Measurements from ENCODE around the gene SHB.

DNA sequence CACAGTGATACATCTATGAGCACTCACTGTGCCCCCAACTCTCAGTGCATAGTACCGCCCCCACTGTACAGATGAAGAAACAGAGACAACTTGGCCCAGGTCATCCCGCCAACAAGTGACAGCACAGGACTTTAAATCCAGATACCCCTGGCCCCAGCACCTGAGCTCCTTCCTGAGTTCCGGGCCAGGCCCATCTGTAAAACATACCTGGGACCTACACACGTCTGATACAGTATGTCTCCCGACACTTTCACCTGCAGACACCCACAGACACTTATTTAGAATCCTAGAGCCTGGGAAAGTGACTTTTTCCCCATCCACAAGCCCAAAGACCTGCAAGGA is 104.3 kb downstream of the SHB start:
- TF ChIP-seq, protein P1, sequence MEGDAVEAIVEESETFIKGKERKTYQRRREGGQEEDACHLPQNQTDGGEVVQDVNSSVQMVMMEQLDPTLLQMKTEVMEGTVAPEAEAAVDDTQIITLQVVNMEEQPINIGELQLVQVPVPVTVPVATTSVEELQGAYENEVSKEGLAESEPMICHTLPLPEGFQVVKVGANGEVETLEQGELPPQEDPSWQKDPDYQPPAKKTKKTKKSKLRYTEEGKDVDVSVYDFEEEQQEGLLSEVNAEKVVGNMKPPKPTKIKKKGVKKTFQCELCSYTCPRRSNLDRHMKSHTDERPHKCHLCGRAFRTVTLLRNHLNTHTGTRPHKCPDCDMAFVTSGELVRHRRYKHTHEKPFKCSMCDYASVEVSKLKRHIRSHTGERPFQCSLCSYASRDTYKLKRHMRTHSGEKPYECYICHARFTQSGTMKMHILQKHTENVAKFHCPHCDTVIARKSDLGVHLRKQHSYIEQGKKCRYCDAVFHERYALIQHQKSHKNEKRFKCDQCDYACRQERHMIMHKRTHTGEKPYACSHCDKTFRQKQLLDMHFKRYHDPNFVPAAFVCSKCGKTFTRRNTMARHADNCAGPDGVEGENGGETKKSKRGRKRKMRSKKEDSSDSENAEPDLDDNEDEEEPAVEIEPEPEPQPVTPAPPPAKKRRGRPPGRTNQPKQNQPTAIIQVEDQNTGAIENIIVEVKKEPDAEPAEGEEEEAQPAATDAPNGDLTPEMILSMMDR (IDR thresholded peaks at IDR 0.05), result no peak
- TF ChIP-seq POLR2A (IDR thresholded peaks at IDR 0.05), result no peak
